Vagina (tissue), 2 donors: ENCODE measurements around the gene MICAL3. TPM values are rescaled to one million over a fixed set of nuclear protein-coding genes. Genes with fewer than 3 reads are reported as not detected.
"Not testable (repeated sequence)": the region's sequence is repeated elsewhere in the genome, so short reads cannot be mapped to it uniquely, and the experiment has no call there.

Source experiments
- DNase-seq, 2 donors: peaks; one replicate each; pipeline ENCODE4 v3.0.0-alpha.2; 2017; ENCODE audit errors: extremely low spot score in 2 of 2
- H3K27ac ChIP-seq: fragments of 200-600 bp; sonication (generic); one replicate; pipeline ENCODE4 v1.5.1; 2019
- H3K27me3 ChIP-seq: fragments of 200-600 bp; sonication (generic); one replicate; pipeline ENCODE4 v1.5.1; 2019
- H3K36me3 ChIP-seq, 2 donors: fragments of 200-600 bp; sonication (generic); one replicate each; pipeline ENCODE4 v1.5.1; 2017 to 2019
- H3K4me1 ChIP-seq: fragments of 200-600 bp; sonication (generic); one replicate; pipeline ENCODE4 v1.5.1; 2019
- H3K4me3 ChIP-seq, 2 donors: fragments of 200-600 bp; sonication (generic); 1 replicate in 1 of 2; 2 replicates in 1 of 2; pipeline ENCODE4 v1.5.1; 2016 to 2019
- H3K9me3 ChIP-seq: fragments of 200-600 bp; sonication (generic); one replicate; pipeline ENCODE4 v1.5.1; 2019
- POLR2A ChIP-seq, 2 donors: fragments of 450-650 bp; IDR thresholded peaks; one replicate each; pipeline ENCODE4 v1.6.1; 2017; ENCODE audit warnings: antibody characterized with exemption in 2 of 2, mild to moderate bottlenecking in 2 of 2, moderate library complexity in 2 of 2
- POLR2AphosphoS5 ChIP-seq, 2 donors: sonication (generic); formaldehyde crosslinking; IDR thresholded peaks; one replicate each; pipeline ENCODE4 v1.9.0; 2017; ENCODE audit warnings: antibody characterized with exemption in 2 of 2, mild to moderate bottlenecking in 2 of 2, low read depth in 1 of 2; ENCODE audit not compliant: insufficient read depth in 1 of 2
- intact Hi-C: fragments of 100-400 bp; cut with DNase I; formaldehyde crosslinking; loops from one replicate; pipeline ENCODE4 v1.15.1; 2023
- total RNA-seq: library from RNA; depleted of rRNA; stranded (reverse); fragments of >200 nt; gene quantifications from one replicate; pipeline ENCODE4 v1.2.3, GENCODE V29; 2016
- TF ChIP-seq, protein P1 (sequence below), 3 experiments: fragments of 450-650 bp in 2 of 3; fragments of 200-600 bp in 1 of 3; sonication (generic) in 1 of 3; IDR thresholded peaks; one replicate each; pipeline ENCODE4 v1.5.1; 2017 to 2019; ENCODE audit warnings: antibody characterized with exemption in 3 of 3, mild to moderate bottlenecking in 2 of 3, moderate library complexity in 2 of 3

Gene MICAL3
- total RNA-seq, 1 donor from 2014 or later: 35.1 TPM

DNA sequence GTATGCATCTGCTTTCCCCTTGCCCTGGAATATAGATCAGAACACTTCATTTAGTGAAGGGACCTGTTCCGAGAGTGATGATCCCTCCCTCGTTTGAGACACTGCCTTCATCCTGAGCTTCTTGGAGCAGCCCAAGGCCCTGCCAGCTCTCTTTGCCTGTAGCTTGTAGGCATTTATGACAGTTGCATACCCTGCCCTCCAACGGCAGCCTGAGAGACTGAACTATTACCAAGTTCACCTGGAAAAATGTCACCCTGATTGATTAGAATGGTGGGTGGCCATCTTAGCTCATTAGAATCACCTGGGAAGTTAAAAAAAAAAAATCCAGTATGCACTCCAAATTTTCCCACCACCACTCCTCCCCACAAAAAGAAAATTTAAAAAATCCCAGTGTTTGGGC is 1.5 kb downstream of the MICAL3 start:
- no peaks in the 10 kb centered on the region for H3K27me3 ChIP-seq
- TF ChIP-seq POLR2A (IDR thresholded peaks at IDR 0.05) (no peak), POLR2AphosphoS5 (IDR thresholded peaks at IDR 0.05; ENCODE audit: insufficient read depth in 1 of 2, low read depth in 1 of 2) (no peak)
- TF ChIP-seq, protein P1, sequence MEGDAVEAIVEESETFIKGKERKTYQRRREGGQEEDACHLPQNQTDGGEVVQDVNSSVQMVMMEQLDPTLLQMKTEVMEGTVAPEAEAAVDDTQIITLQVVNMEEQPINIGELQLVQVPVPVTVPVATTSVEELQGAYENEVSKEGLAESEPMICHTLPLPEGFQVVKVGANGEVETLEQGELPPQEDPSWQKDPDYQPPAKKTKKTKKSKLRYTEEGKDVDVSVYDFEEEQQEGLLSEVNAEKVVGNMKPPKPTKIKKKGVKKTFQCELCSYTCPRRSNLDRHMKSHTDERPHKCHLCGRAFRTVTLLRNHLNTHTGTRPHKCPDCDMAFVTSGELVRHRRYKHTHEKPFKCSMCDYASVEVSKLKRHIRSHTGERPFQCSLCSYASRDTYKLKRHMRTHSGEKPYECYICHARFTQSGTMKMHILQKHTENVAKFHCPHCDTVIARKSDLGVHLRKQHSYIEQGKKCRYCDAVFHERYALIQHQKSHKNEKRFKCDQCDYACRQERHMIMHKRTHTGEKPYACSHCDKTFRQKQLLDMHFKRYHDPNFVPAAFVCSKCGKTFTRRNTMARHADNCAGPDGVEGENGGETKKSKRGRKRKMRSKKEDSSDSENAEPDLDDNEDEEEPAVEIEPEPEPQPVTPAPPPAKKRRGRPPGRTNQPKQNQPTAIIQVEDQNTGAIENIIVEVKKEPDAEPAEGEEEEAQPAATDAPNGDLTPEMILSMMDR (IDR thresholded peaks at IDR 0.05): no peak
- H3K9me3 ChIP-seq: no peaks in the 10 kb centered on the region
- H3K4me1 ChIP-seq: peaks cover 20% of the 10 kb centered on the region
- intact Hi-C loops: loop anchor here (5.0 kb wide), 1 partner anchor 54 kb away; the partner anchor contains the start of gene PEX26
- peak overlapping the region; percentile 87 for H3K27ac ChIP-seq
- no peak for DNase-seq
- H3K4me3 ChIP-seq: no peak overlapping the region
- H3K36me3 ChIP-seq: no peaks in the 10 kb centered on the region

DNA sequence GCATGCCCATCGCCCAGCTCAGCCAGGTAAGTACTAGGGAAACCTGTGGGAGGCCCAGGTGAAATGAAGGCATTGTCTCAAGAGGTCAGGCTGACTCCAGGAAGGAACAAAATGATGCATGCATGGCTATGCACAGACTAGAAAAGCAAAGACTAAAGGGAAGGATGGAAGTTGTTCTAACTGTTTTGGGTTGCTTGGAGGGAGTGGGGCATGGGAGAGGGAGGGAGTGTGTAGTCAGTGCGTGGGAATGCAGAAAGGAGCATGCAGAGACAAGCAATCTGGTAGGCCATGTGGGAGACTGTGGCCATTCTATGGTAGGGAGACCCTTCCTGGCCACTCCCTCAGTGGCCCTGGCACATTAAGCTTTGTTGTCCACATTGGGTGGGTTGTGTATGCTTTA is 2.9 kb downstream of the MICAL3 start:
- Histone ChIP-seq H3K27ac (no peak overlapping the region), H3K36me3 (no peaks in the 10 kb centered on the region), H3K27me3 (no peaks in the 10 kb centered on the region), H3K4me1 (peaks cover 20% of the 10 kb centered on the region), H3K4me3 (no peak overlapping the region), H3K9me3 (no peaks in the 10 kb centered on the region)
- no peak for DNase-seq
- TF ChIP-seq POLR2AphosphoS5 (IDR thresholded peaks at IDR 0.05; ENCODE audit: insufficient read depth in 1 of 2, low read depth in 1 of 2) (no peak), POLR2A (IDR thresholded peaks at IDR 0.05) (no peak)
- TF ChIP-seq, protein P1 (IDR thresholded peaks at IDR 0.05): no peak
- intact Hi-C loops: loop anchor here (5.0 kb wide), 1 partner anchor 56 kb away; the partner anchor contains the start of gene PEX26

DNA sequence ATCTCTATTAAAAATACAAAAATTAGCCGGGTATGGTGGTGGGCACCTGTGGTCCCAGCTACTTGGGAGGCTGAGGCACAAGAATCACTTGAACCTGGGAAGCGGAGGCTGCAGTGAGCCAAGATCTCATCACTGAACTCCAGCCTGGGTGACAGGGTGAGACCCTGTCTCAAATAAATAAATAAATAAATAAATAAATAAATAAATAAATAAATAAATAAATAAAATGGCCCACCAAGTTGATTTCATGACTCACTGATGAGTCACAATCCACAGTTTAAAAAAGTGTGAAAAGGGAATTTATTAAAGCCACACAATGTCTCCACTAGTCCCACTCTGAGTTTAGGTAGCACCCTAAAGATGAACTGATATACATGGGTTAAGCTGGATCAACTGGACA is 3.6 kb downstream of the MICAL3 start:
- H3K27ac ChIP-seq: not testable (repeated sequence)
- H3K4me1 ChIP-seq: peaks cover 20% of the 10 kb centered on the region
- intact Hi-C loops: loop anchor here (5.0 kb wide), 1 partner anchor 57 kb away; the partner anchor contains the start of gene PEX26

DNA sequence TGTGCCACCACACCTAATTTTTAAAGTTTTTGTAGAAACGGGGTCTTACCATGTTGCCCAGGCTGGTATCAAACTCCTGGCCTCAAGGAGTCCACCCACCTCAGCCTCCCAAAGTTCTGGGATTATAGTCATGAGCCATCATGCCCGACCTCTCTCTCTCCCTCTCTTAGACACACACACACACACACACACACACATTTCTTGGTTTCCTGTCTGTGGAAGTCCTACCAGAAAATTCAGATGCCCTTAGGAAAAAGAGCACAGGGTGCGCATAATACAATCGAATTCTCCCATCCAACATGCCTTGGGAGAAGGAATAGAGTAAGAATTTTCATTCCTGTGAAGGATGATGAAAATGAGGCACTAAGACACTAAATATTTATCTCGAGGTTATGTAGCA is 10.4 kb downstream of the MICAL3 start:
- Histone ChIP-seq H3K27ac (no peak overlapping the region), H3K27me3 (no peaks in the 10 kb centered on the region), H3K9me3 (no peaks in the 10 kb centered on the region), H3K4me1 (no peaks in the 10 kb centered on the region), H3K4me3 (no peak overlapping the region), H3K36me3 (no peaks in the 10 kb centered on the region)
- intact Hi-C loops: no loop called here
- no peak for DNase-seq
- TF ChIP-seq POLR2A (IDR thresholded peaks at IDR 0.05): no peak
- TF ChIP-seq, protein P1 (IDR thresholded peaks at IDR 0.05): no peak
- no peak for TF ChIP-seq POLR2AphosphoS5 (IDR thresholded peaks at IDR 0.05; ENCODE audit: insufficient read depth in 1 of 2, low read depth in 1 of 2)

More for the DNA sequence above, 3.6 kb downstream of the MICAL3 start:
- H3K27me3 ChIP-seq, H3K9me3 ChIP-seq, H3K36me3 ChIP-seq, H3K4me3 ChIP-seq, DNase-seq: not testable (repeated sequence)

DNA sequence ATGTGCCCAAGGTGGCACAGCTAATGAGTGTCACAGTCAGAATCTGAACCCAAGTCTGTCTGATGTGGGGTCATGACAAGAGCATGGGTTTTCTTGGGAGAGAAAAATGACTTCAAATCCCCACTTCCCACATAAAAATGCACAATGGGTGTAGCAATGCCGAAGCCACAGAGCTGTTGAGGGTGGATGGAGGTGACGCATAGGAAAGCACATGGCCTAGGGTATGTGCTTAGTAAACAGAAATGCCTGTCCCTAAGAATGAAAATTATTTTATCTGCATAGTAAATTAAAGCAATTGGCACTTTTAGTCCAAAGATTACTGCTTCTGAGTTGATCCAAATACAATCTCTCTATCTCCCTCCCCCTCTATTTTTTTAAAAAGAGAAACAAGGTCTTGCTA is 10.9 kb downstream of the MICAL3 start:
- H3K36me3 ChIP-seq: no peaks in the 10 kb centered on the region
- DNase-seq: no peak
- no peaks in the 10 kb centered on the region for H3K4me1 ChIP-seq
- no peak overlapping the region for H3K27ac ChIP-seq
- no peak overlapping the region for H3K4me3 ChIP-seq
- H3K9me3 ChIP-seq: no peaks in the 10 kb centered on the region
- TF ChIP-seq POLR2AphosphoS5 (IDR thresholded peaks at IDR 0.05; ENCODE audit: insufficient read depth in 1 of 2, low read depth in 1 of 2) (no peak), POLR2A (IDR thresholded peaks at IDR 0.05) (no peak)
- TF ChIP-seq, protein P1 (IDR thresholded peaks at IDR 0.05): no peak
- H3K27me3 ChIP-seq: no peaks in the 10 kb centered on the region
- intact Hi-C loops: no loop called here
